HG03095 (cell line): ENCODE data around the gene CELSR1.

ENCODE experiments used
- ATAC-seq: cut with Tn5 transposase; IDR thresholded peaks from one replicate; pipeline ENCODE4 v1.9.1; 2021; ENCODE audit warnings: moderate library complexity; ENCODE audit not compliant: unreplicated experiment

CELSR1 gene

GRCh38 chr22:46574993-46575910 lies 37.8 kb upstream of the CELSR1 start:
- ATAC-seq: no peak

DNA sequence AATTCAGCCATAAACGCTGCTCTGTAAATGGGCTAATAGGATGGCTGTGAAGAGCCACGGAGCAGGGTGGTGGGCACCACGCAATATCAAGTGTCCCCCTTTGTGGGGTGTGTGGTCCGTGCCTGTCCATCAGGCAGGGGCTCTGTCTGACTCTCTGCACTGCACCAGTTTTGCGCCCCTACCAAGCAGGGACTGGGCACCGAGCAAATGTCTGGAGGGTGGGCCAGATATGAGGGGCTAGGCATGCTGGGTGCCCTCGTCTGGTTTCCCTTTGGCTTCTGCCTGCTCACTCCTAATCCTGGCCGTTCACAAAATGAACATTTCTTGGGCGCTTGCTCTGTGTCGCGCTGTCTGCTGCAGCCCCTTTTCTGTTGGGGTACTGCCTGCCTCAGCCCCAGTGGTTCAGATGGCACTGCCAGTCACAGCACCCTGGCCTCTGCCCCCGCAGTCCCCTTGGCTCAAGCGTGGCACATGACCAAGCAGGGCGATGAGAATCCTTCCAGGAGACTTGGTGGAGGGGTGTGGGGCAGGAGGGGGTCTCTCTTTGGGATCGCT lies 37.1 kb upstream of the CELSR1 start:
- ATAC-seq: no peak

DNA sequence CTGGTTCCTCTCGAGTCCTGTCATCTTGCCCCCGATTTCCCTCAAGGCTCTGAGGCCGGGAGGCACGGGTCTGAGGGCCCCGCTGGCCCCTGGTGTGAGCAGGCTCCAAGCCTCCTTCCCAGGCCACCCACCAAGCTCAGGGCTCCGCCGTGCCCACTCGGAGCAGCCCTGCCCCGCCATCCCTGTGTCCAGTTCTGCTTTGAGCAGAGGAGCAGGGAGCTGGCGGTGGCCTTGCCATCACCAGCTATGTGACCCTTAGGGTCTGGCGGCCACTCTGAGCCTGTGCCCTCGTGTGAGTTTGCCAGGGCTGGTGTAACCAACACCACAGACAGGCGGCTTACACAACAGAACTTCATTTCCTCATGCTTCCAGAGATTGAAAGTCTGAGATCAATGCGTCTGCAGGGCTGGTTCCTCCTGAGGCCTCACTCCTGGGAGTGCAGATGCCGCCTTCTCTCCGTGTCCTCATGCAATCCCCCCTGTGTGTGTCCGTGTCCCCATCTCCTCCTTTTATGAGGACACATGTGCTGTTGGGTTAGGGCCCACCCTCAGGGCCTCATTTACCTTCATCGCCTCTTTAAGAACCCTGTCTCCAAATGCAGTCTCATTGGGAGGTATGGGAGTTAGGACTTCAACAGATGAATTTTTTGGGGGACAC lies 36.5 kb upstream of the CELSR1 start:
- no peak for ATAC-seq

DNA sequence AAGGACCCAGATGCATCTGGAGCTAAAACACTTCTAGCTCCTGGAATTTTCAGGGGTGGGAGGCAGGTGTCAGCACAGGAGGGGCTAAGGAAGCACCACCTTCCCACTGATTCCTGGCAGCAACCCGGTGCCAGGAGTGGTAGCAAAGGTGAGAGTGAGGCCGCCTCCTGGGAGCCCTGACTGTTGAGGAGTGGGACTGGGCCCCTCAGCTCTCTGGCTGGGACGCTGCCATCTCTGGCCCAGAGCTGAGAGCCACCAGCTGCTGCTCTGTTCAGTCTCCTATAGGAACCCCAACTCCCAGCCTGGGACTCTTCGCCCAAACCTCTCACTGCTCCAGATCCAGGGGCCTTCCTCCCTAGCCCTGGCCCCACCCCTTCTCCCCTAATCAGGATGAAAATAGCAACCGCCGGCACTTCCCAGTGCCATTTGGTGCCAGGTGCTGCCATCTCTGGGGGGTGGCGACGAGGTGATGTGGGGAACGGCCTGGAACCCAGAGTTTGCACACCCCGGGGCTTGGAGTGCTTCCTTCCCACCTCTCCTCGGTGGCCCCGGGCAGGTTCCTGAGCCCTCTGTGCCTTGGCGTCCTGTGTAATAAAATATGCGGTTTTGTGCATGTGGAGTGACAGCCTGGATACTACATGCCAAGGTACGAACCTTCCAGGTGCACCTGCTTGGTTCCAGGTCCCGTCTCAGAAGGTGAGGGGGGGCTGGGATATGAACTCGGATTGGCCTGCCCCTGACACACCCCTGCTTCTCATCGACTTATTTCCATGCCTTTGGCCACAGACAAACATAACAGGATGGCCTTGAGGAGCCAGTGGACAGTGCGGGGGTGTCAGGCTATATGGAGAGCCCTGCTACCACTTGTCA lies 35.7 kb upstream of the CELSR1 start:
- no peak for ATAC-seq

GRCh38 chr22:46571642-46572250 lies 34.3 kb upstream of the CELSR1 start:
- no peak for ATAC-seq

- ATAC-seq: no peak
Observed at GRCh38 chr22:46569848-46570695, 32.7 kb upstream of the CELSR1 start.

- ATAC-seq: no peak
Observed at GRCh38 chr22:46569055-46569847, 31.8 kb upstream of the CELSR1 start.

DNA sequence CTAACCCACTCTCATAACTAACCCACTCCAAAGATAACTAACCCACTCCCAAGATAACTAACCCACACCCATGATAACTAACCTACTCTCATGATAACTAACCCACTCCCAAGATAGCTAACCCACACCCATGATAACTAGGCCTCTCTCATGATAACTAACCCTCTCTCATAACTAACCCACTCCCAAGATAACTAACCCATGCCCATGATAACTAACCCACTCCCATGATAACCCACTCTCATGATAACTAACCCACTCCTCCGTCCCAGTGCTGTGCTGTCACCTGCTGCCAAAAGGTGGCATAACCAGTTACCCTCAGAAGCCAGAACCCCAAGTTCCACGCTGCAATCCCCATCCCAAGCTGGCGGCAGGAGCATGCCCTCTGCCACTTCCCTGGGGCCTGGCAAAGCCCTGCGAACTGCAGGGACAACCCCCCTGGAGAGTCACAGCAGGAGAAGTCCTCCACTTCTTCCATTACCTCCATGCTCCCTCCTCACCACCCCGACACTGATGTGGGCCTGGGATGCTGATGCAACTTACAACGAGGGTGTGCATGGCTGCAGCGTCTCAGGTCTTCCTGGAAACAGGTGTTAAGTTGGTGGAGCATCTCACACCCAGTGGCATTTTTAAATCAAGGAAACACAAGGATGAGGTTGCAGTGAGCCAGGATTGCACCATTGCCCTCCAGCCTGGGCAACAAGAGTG lies 30.8 kb upstream of the CELSR1 start:
- no peak for ATAC-seq

- no peak for ATAC-seq
Observed at GRCh38 chr22:46567471-46567870, 30.1 kb upstream of the CELSR1 start.

GRCh38 chr22:46564084-46564714 lies 26.8 kb upstream of the CELSR1 start:
- no peak for ATAC-seq

- no peak for ATAC-seq
Observed at GRCh38 chr22:46563381-46564083, 26.1 kb upstream of the CELSR1 start.

- no peak for ATAC-seq
Observed at GRCh38 chr22:46561435-46561905, 24.1 kb upstream of the CELSR1 start.

DNA sequence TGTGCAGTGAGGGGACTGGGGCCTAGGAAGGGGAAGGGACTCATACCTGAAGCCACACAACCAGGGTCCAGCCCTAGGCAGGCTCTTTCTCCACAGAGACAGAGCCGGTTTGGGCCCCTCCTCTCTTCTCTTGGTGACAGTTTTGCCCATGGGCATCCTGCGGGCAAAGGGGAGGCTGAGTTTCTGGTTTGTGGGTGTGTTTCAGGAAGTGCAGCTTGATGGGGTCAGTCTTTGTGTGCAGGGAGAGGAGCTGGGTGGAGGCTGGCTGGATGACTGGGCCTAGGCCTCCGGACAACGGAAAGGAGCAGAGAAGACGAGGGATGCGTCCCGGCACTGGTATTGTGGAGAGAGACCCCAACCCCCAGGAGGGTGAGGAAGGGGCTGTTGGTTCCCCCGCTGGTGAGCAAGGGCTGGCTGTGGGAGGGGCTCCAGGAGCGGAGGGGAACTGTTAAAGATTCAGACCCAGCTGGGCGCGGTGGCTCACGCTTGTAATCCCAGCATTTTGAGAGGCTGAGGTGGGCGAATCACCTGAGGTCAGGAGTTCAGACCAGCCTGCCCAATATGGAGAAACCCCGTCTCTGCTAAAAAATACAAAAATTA lies 23.4 kb upstream of the CELSR1 start:
- no peak for ATAC-seq

DNA sequence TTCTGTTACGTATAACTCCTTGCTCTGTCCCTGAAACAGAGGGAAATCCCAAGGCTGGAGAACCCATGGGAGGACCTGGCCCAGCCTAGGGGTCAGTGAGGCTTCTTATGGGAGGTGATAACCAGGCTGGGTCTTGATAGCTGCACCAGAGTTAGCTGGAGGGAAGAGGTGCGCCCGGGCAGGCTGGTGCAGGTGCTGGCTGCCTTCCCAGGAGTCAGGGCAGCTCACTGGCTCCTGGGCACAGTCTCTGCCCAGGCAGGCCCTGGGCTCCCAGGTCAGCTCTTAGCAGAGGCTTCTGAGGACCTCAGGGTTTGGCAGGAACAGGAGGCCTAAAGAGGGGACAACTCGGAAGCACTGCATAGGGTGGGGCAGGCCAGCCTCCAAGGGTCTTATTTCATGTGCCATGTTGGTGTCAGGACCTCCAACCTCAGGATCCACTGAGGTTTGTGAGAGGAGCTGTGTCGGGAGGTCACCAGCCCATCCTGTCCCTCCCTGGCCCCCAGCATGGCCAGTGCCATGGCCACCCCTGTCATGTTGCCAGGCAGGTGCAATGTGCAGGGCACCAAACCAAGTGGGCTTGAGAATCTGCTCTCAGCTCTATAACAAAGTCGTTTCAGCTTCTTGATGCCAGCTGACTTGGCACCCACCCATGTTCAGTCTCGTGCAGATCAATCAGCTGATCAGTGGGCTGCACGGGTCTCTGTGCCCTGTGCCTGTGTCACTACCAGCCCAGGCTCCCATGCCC lies 20.5 kb upstream of the CELSR1 start:
- no peak for ATAC-seq

DNA sequence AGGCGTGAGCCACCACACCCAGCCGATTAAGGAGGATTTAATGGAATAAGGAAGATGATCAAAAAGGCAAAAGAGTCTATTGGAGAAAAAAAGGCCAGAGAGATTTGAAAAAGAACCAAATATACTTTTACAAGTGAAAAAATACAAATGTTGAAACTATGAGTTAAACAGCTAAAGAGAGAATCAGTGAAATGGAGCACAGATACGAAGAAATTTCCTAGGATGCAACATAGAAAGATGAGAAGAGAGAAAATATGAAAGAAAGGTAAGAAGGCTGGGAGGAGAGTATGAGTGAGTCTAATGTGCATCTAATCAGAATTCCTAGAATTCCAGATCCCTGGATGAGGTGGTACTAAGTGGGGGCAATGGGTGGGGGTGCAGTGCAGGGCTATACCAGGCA lies 19.4 kb upstream of the CELSR1 start:
- no peak for ATAC-seq

GRCh38 chr22:46553189-46553588 lies 15.8 kb upstream of the CELSR1 start:
- no peak for ATAC-seq
